Measurements from ENCODE around the gene EPG5.

GRCh38 chr18:46008531-46008930 lies 41.4 kb upstream of the EPG5 start:
- no peak for TF ChIP-seq POLR2A (IDR thresholded peaks at IDR 0.05; ENCODE audit: low read length)
- no peak for TF ChIP-seq GATA1 (IDR thresholded peaks at IDR 0.05; ENCODE audit: low read depth, low read length)
